Muscle of leg (tissue), 16 donors: Measurements from ENCODE around the gene STYX. TPM values are rescaled to one million over a fixed set of nuclear protein-coding genes. Genes with fewer than 3 reads are reported as not detected.
A peak's percentile ranks its signal among the peaks of the same experiment; 100 is the strongest.

Experiments used
- DNase-seq: peaks from one replicate; pipeline ENCODE4 v3.0.0; 2013
- H3K27ac ChIP-seq: one replicate; pipeline ENCODE4 v1.5.1; 2013; ENCODE audit warnings: mild to moderate bottlenecking, low read length, control low read depth
- H3K27me3 ChIP-seq: one replicate; pipeline ENCODE4 v1.6.1; 2013; ENCODE audit warnings: low read length; ENCODE audit not compliant: control insufficient read depth, insufficient read depth
- H3K36me3 ChIP-seq: one replicate; pipeline ENCODE4 v1.6.1; 2013; ENCODE audit warnings: low read length; ENCODE audit not compliant: control insufficient read depth, insufficient read depth
- H3K4me1 ChIP-seq: one replicate; pipeline ENCODE4 v1.6.1; 2013; ENCODE audit warnings: low read length; ENCODE audit not compliant: control insufficient read depth, insufficient read depth
- H3K4me3 ChIP-seq: one replicate; pipeline ENCODE4 v1.5.1; 2013; ENCODE audit warnings: low read length, control low read depth
- H3K9me3 ChIP-seq: replicated peaks from 2 replicates; pipeline ENCODE4 v1.6.1; 2013; ENCODE audit warnings: low read depth, low read length; ENCODE audit not compliant: control insufficient read depth
- WGBS: methylation state at CpG from one replicate; pipeline ENCODE4 v1.1.5; 2013; ENCODE audit warnings: missing lambda C conversion rate; ENCODE audit not compliant: insufficient coverage; 5-methylcytosine and 5-hydroxymethylcytosine counted together
- long read RNA-seq, 11 donors: transcript quantifications; one replicate each; lab custom pipeline, GENCODE V29; 2026
- polyA plus RNA-seq, 8 donors: library from polyadenylated mRNA; unstranded; fragments of 120-200 nt; gene quantifications; one replicate each; pipeline versions ENCODE4 v1.2.1 to v1.2.3, GENCODE V29; 2013; ENCODE audit warnings: inconsistent platforms in 1 of 8, low replicate concordance in 1 of 8; ENCODE audit not compliant: insufficient read length in 8 of 8, insufficient read depth in 1 of 8
- total RNA-seq: library from RNA; stranded (reverse); fragments of 120-200 nt; gene quantifications from one replicate; pipeline ENCODE4 v1.2.4, GENCODE V29; 2013

Gene STYX, protein sequence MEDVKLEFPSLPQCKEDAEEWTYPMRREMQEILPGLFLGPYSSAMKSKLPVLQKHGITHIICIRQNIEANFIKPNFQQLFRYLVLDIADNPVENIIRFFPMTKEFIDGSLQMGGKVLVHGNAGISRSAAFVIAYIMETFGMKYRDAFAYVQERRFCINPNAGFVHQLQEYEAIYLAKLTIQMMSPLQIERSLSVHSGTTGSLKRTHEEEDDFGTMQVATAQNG
- total RNA-seq (9.1 TPM), polyA plus RNA-seq (10 to 100 TPM in 7 of 8 donors, 1 to 10 TPM in 1; 9.7 to 16.6 (median 12.2) TPM)
- long read RNA-seq, donor 1, full-length matches to known transcripts: 2 of 2 reads
- long read RNA-seq, donor 1, partial matches to known transcripts: 0 of 2 reads
- long read RNA-seq, donor 1, other reads (novel, unspliced or antisense): 0 of 2 reads
- long read RNA-seq, donor 2: 0 reads
- long read RNA-seq, donor 3, full-length matches to known transcripts: 7 of 7 reads
- long read RNA-seq, donor 3, partial matches to known transcripts: 0 of 7 reads
- long read RNA-seq, donor 3, other reads (novel, unspliced or antisense): 0 of 7 reads
- long read RNA-seq, donor 4, full-length matches to known transcripts: 1 of 1 reads
- long read RNA-seq, donor 4, partial matches to known transcripts: 0 of 1 reads
- long read RNA-seq, donor 4, other reads (novel, unspliced or antisense): 0 of 1 reads
- long read RNA-seq, donor 5, full-length matches to known transcripts: 11 of 11 reads
- long read RNA-seq, donor 5, partial matches to known transcripts: 0 of 11 reads
- long read RNA-seq, donor 5, other reads (novel, unspliced or antisense): 0 of 11 reads
- long read RNA-seq, donor 6, full-length matches to known transcripts: 3 of 29 reads
- long read RNA-seq, donor 6, partial matches to known transcripts: 26 of 29 reads
- long read RNA-seq, donor 6, other reads (novel, unspliced or antisense): 0 of 29 reads
- long read RNA-seq, donor 7, full-length matches to known transcripts: 1 of 1 reads
- long read RNA-seq, donor 7, partial matches to known transcripts: 0 of 1 reads
- long read RNA-seq, donor 7, other reads (novel, unspliced or antisense): 0 of 1 reads
- long read RNA-seq, donor 8, full-length matches to known transcripts: 3 of 3 reads
- long read RNA-seq, donor 8, partial matches to known transcripts: 0 of 3 reads
- long read RNA-seq, donor 8, other reads (novel, unspliced or antisense): 0 of 3 reads
- long read RNA-seq, donor 9, full-length matches to known transcripts: 3 of 3 reads
- long read RNA-seq, donor 9, partial matches to known transcripts: 0 of 3 reads
- long read RNA-seq, donor 9, other reads (novel, unspliced or antisense): 0 of 3 reads
- long read RNA-seq, donor 10, full-length matches to known transcripts: 5 of 5 reads
- long read RNA-seq, donor 10, partial matches to known transcripts: 0 of 5 reads
- long read RNA-seq, donor 10, other reads (novel, unspliced or antisense): 0 of 5 reads
- long read RNA-seq, donor 11, full-length matches to known transcripts: 5 of 5 reads
- long read RNA-seq, donor 11, partial matches to known transcripts: 0 of 5 reads
- long read RNA-seq, donor 11, other reads (novel, unspliced or antisense): 0 of 5 reads

DNA sequence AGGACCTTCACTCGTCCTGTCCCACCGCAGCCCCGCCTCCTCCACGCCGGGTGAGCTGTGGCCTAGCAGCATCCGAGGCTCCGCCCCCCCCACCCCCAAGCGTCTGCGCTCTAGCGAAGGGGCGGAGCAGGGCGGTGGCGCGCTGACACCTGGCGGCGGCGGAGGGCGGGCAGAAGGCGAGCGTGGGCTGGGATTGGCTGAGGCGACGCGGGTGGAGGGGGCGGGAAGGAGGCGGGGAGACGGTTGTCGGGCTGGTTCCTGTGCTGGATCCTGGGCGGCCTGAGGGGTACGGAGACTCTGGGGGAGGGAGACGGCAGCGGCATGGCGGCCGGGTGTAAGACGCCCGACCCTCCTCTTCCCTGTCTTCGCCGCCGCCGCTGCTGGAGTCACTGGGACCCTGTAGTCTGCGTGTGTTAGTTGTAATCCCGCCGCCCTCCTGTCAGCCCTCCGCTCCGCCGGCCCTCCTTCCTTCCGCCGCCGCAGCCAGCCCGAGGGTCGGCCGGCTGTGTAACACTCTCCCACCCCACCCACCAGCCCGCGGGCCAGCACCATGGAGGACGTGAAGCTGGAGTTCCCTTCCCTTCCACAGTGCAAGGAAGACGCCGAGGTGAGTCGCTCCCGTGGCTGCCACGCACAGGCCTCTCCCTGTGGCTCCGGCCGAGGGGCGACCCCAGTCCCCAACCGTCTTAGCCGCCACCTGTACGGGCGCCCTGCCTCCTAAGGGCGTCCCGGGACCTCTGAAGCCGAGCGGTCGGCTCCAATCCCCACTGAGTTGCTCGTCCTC, at the start of gene STYX:
TSS of gene STYX (plus strand) at position 242 of the 784 bp plus-strand sequence. CDS start at position 551, 309 bp downstream.
- WGBS: under 1% methylated on average over 63 of the region's 72 CpGs

DNA sequence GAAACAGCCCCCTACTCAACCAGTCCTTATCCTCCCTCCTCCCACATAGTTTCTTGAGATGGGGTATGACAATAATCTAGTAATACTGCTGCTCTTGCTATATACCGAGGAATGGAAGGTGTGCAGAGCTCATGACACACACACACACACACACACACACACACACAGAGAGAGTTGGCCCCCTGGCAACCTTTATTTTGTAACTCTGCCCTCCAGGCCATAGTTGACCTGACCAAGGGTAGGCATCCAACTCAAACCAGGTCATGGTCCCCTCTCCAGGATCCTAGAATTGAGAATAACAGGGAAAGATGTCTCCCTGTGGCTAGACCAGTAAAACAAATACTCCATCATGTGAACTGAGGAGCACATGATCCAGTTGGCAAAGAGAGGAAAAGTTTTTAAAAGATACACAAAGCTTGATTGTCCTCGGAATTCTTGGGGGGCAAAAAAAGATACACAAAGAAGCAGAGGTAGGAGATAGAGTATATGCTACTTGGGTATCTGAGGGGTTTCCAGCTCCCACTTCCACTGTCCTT, 45.9 kb upstream of the STYX start:
- no CpG with 5 or more reads among the region's 2 CpGs for WGBS
- H3K36me3 ChIP-seq: no peaks in the 10 kb centered on the region
- no peaks in the 10 kb centered on the region for H3K27me3 ChIP-seq
- H3K27ac ChIP-seq: no peak overlapping the region
- no peaks in the 10 kb centered on the region for H3K9me3 ChIP-seq
- no peaks in the 10 kb centered on the region for H3K4me1 ChIP-seq
- H3K4me3 ChIP-seq: no peak overlapping the region
- no peak for DNase-seq

More for the DNA sequence above, at the start of gene STYX:
- peak; percentile 99 for DNase-seq
- peak within 1 kb of the TSS; percentile 63 for H3K4me3 ChIP-seq
- peaks cover 2% of the 10 kb centered on the region for H3K4me1 ChIP-seq
- peaks cover 24% of the 10 kb centered on the region for H3K36me3 ChIP-seq
- peak within 1 kb of the TSS; percentile 87 for H3K27ac ChIP-seq
- H3K9me3 ChIP-seq: no peaks in the 10 kb centered on the region
- no peaks in the 10 kb centered on the region for H3K27me3 ChIP-seq

DNA sequence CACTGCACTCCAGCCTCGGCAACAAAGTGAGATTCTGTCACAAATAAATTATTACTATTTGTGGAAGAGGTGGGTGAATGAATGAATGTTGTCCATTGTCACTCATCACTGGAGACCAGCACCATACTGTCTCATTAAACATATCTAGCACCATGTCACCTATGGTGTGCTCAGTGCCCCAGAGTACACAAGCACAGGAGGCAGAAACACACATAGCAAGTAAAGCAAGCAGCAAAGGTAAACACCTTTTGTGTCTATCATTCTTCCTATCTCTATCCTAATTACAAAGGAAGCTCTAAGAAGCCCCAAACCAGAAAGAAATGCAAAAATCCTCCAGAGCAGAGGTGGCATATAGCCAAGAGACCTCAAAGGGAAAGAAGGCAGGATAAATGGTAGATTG, 43.8 kb upstream of the STYX start:
- H3K4me1 ChIP-seq: no peaks in the 10 kb centered on the region
- no peaks in the 10 kb centered on the region for H3K36me3 ChIP-seq
- DNase-seq: no peak
- no peak overlapping the region for H3K4me3 ChIP-seq
- H3K27ac ChIP-seq: no peak overlapping the region
- WGBS: no CpG with 5 or more reads among the region's 1 CpG
- H3K27me3 ChIP-seq: no peaks in the 10 kb centered on the region
- H3K9me3 ChIP-seq: no peaks in the 10 kb centered on the region

DNA sequence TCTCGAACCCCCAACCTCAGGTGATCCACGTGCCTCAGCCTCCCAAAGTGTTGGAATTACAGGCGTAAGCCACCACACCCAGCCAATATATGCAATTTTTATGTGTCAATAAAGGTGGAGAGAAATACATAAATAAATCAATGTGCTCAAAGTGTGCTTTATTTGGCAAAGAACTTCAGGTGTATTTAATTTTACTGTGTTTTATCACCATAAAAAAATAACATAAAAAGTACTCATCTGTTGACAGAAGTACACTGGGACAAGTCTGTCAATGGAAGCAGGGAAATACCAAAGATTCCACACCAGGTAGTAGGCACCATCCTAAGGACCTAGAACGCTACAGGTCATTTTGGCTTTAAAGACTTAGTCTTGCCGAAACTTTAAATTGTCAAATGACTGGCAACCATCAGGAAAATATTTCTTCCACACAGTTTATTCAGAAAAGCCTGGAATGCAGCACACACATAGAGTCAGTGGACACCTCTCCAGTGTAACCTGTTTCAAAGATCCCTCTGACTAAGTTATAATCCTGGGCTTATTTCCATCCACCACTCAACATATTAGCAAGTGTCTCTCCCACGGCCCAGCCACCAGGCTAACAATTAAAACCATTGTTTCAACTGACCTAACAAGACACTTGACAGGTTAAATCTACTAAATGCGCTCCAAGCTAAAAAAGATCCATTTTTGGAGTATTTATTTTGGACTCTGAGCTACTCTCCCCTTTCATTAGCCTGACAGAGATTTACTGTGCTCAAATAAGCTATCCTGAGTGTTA, 38.8 kb upstream of the STYX start:
- WGBS: 76% methylated on average over 3 of the region's 7 CpGs
- DNase-seq: no peak
- Histone ChIP-seq H3K27ac (no peak overlapping the region), H3K27me3 (no peaks in the 10 kb centered on the region), H3K9me3 (no peaks in the 10 kb centered on the region), H3K36me3 (no peaks in the 10 kb centered on the region), H3K4me3 (no peak overlapping the region), H3K4me1 (peaks cover 6% of the 10 kb centered on the region)

DNA sequence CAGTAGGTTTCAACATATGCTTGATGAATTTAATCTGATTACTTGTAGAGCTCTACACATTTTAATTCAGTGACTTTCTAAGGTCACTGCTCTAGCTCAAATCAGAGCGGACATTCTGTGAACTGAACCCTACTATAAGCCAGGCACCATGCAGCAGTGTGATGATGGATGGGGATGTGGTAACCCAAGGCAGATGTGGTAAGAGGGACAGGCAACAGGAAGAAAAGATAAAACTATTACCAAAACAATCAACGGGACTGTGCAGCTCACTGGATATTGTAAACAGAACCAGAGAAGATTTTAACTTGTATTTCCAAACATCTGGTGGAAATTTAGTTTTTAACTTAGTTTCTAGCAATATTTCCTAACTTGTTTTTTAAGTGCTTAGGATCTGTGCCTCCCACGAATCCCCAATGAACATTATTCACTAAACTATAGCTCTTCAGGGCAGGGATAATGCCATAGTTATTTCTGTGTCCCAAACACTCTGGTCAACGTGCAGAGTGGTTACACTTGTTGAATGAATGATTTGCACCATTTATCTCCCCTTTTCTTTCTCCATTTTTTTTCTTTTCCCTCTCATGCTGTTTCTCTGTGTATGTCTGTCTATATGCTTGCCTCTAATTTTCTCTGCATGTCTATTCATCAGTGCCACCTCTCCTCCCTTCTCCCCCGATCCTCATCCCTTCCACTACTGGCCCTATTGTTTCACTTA, 37.6 kb upstream of the STYX start:
- no peak overlapping the region for H3K27ac ChIP-seq
- peaks cover 8% of the 10 kb centered on the region for H3K4me1 ChIP-seq
- no peaks in the 10 kb centered on the region for H3K27me3 ChIP-seq
- no peaks in the 10 kb centered on the region for H3K36me3 ChIP-seq
- no peaks in the 10 kb centered on the region for H3K9me3 ChIP-seq
- DNase-seq: no peak
- no peak overlapping the region for H3K4me3 ChIP-seq
- no CpG with 5 or more reads among the region's 5 CpGs for WGBS

DNA sequence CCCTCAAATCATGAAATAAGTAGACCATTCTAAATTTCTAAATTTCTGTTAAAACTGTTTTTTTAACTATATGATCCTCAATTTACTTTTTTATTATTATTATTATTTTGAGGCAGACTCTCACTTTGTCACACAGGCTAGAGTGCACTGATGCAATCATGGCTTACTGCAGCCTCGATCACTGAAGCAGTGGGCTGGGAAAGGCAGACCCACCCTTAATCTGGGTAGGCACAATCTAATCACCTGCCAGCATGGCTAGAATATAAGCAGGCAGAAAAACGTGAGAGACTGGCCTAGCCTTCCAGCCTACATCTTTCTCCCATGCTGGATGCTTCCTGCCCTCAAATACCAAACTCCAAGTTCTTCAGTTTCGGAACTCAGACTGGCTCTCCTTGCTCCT, 36.9 kb upstream of the STYX start:
- H3K27me3 ChIP-seq: no peaks in the 10 kb centered on the region
- no peaks in the 10 kb centered on the region for H3K36me3 ChIP-seq
- peaks cover 8% of the 10 kb centered on the region for H3K4me1 ChIP-seq
- DNase-seq: no peak
- H3K27ac ChIP-seq: no peak overlapping the region
- WGBS: 90% methylated on average over 1 of the region's 3 CpGs
- H3K9me3 ChIP-seq: no peaks in the 10 kb centered on the region
- H3K4me3 ChIP-seq: no peak overlapping the region

DNA sequence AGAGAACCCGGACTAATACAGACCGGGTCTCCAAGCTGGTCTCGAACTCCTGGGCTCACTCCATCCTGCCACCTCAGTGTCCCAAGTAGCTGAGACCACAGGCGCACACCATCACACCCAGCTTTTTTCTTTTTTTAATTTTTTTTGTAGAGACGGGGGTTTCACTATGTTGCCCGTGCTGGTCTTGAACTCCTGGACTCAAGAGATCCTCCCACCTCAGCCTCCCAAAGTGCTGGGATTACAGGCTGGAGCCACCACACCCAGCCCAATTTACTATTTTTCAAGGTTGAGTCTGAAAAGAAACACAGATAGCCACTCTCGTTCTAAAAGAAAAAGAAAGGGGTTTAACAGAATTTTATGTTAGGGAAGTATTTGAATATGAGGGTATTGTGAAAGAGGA, 36.4 kb upstream of the STYX start:
- DNase-seq: no peak
- H3K9me3 ChIP-seq: no peaks in the 10 kb centered on the region
- H3K36me3 ChIP-seq: no peaks in the 10 kb centered on the region
- H3K27me3 ChIP-seq: no peaks in the 10 kb centered on the region
- no peak overlapping the region for H3K27ac ChIP-seq
- no CpG with 5 or more reads among the region's 7 CpGs for WGBS
- peaks cover 8% of the 10 kb centered on the region for H3K4me1 ChIP-seq
- H3K4me3 ChIP-seq: no peak overlapping the region
